ENCODE measurements around the gene PRKG1.

The PRKG1 gene

DNA sequence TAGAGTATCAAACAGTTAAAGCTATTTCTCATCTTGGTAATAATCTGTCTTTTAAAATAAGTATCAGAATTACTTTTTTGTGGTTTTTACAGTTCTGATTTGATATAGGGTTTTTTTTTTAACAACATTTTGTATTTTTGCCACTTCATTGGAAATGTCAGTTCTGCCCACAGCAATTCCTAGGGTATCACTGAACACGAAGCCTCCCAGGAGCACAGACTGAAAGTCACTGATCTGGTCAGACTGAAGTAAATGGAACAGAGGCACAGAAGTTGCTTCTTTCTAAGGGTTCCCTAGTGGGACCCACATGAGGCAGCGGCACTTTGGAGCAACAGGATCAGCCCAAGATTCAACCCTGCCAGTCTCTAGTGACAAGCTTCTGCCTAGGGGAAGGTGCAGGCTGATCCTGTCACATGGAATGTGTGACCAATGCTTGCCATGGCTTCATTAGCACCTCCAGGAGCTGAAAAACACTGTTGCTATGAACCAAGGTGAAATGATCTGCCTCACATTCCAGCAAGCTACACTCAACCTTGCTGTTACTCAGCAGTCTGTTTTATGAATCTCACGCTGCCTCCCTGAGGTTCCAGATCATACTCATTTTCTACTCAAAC is 898.6 kb downstream of the PRKG1 start:
- DNase-seq, result no peak

DNA sequence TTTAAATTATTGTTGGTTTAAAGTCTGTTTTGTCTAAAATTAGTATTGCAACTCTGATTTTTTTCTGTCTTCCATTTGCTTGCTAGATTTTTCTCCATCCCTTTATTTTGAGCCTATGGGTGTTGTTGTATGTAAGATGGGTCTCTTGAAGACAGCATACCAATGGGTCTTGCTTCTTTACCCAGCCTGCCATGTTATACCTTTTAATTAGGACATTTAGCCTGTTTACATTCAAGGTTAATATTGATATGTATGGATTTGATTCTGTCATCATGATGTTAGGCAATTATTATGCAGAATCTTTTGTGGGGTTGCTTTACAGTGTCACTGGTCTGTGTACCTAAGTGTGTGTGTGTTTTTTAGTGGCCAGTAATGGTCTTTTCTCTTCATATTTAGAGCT is 906.5 kb downstream of the PRKG1 start:
- DNase-seq, result no peak

DNA sequence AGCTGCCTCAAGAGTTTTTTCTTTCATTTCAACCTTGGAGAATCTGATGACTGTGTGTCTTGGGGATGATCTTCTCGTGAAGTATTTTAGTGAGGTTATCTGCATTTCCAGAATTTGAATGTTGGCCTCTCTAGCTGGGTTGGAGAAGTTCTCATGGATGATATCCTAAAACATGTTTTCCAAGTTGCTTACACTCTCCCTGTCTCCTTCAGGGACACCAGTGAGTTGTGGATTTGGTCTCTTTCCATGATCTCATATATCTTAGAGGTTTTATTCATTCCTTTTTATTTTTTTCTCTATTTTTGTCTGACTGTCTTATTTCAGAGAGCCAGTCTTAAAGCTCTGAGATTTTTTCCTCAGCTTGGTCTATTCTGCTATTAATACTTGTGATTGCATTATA is 907.4 kb downstream of the PRKG1 start:
- no peak for DNase-seq

DNA sequence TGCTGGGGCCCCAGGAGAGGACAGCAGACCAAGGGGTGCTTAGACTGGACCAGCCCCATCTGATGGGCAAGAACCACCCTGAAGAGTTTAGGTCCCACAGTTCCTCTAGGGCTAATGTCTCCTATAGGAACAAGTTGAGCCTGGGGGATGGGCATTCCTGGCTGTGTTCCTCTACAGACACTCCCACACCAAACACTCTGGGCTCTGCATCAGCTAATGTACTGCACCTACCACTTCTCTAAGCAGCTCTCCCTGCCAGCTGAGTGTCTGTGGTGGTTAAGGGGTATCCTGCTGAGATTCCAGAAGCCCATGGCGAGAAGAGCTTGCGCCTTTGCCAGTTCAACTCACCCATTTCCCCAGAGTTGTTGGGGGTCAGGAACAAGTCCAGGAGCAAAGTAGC is 909.2 kb downstream of the PRKG1 start:
- no peak for DNase-seq

DNA sequence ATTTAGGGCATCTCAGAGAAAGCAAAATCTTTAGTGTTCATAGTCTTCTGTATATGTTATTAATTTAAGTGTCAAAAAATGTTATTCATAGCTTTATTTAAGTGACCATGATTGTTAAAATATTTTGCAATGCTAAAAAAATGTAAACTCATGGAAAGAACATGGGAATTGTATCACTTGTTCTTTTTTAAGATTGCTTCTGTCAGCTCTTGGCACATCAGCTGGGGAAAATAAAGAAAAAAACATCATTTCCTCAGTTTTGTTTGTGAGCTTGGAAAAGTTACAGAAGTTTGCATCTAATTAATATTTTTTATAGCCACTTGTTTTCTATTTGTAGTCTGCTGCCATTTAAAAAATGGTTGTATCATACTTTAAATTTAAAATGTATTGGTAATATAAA is 911.0 kb downstream of the PRKG1 start:
- no peak for DNase-seq

DNA sequence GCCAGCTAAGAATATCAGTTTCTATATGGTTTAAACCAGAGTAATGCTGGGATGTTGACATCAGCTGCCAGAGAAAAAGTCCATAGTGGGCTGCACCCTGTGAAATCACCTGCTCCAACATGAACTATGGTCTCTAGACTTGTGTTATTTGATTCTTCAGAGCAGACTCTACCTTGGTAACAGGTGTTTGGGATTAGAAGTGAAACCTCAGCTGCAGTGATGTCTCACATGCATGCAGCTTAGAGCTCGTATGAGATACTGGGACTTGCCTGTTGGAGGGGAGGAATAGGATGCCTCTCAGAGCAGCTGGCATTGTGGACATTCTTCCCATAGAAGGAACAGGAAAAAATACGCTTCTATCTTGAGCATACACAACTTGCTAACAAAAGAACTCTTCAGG is 912.2 kb downstream of the PRKG1 start:
- DNase-seq, result no peak

DNA sequence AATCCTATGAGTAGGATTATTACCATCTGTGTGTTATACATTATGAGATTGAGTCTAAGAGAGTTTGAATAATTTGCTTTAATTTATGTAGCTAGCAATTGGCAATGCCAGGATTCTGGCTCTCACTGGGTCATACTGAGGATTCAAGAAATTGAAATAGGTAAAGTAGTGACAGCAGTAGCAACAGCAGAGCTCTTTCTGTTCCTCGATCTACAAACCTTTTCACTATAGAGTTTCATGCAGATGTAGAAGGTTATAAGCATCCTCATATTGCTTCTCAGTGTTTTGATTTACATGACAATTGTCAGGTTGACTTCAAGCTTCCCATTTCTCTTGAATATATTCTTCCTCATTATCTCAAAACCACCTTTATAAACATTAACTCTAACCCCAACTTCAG is 919.2 kb downstream of the PRKG1 start:
- no peak for DNase-seq

DNA sequence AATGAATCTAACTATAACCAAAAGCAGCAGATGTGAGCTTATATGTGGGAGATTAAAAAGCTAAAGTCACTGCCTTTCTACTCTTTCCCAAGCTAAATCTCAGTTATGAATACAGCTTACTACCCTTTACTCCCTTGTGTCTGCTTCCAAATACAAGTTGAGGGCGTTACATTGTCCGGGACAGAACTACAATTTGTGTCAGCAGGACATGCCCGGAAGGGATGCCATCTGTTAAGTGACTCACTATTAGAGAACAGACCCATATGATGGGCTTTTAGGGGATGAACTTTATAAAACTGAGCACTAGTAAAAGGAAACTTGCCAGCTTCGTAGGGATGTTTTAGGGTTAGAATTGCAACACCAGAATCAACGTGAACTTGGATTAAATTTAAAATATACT is 924.8 kb downstream of the PRKG1 start:
- no peak for DNase-seq

DNA sequence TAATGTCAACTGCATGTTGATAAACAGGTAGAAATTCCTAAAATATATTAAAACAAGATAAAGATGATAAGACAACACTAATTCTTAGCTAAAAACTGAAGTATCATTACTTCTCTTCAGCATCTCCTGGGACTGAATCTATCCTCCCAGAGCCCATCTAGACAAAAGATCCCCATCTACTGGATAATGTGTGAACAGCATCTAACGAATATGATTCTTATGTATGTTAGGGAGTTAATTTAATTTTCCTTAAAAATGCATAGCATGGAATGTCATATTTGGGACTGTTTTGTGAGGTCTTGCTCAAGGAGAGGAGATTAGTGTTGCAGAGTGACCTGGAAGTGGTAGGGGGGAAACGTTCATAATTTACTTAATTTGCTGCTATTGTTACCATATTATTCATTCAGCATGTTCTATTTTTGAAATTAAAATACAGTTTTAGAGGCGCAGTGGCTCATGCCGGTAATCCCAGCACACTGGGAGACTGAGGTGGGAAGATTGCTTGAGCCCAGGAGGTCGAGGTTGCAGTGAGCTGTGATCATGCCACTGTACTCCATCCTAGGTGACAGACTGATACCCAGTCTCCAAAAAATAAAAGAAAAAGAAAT is 930.2 kb downstream of the PRKG1 start:
- DNase-seq, result no peak

DNA sequence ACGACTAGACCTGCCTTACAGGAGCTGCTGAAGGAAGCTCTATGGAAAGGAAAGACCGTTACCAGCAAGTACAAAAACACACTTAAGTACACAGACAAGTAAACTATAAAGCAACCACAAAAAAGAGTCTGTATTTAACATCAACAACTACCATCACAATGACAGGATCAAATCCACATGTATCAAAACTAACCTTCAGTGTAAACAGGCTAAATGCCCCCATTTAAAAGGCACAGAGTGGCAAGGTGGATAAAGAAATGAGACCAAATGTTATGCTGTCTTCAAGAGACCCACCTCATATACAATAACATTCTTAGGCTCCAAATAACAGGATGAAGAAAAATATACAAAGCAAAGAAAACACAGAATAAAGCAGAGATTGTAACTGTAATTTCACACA is 932.8 kb downstream of the PRKG1 start:
- DNase-seq, result no peak

DNA sequence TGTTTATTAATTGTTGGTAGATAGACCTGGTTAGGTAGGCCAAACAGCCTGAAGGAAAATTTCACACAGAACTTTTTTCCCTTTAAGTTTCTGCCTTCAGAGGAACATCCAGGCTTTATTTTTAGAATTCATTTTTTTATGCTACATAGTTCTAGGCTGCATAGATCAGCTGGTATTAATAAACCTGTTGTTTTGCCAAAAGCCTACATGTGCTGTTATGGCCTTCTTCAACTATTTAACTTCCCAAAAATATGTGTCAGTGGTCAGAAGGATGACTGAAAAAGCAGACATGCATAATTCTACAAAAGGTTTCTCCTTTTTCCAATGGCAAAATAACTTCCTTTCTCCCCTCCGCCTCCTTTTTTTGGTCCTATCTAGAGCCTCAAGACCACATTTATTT is 936.8 kb downstream of the PRKG1 start:
- no peak for DNase-seq

DNA sequence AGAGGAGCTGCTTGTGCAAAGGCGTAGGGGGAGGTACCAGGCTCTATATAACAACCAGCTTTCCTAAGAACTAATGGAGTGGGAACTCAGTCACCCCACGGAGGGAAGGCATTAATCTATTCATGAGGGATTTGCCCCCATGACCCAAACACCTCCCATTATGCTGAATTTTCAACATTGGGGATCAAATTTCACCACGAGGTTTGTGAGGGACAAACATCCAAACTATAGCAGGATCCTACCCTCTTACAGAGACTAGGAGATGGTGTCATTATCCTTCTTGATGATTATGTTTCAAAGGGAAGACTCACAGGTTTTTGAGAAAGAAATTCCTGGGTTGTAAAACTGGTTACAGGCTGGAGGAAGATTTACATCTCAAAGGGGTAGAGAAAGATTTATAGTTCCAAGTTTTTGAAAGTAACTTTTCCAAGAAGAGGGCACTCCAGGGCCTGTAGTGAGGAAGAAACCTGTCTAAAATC is 944.8 kb downstream of the PRKG1 start:
- DNase-seq, result no peak

DNA sequence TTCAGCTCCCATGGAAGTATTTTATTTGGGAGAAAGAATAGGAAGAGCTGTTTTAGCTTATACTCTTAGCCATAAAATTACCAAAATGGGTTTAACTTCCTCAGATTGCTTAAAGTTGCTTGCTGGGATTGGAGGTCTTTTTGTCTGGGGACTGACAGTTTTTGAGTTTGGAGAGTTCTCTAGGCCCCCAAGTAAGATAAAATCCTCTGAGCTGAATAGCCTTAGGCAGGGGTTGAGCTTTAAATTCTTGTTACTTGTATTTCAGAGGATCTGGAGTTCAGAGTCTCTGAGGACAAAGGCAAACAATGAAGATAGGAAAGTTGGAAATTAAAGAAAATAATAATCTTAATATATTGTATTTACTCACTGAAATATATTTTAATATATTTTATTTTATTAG is 945.4 kb downstream of the PRKG1 start:
- DNase-seq, result no peak

DNA sequence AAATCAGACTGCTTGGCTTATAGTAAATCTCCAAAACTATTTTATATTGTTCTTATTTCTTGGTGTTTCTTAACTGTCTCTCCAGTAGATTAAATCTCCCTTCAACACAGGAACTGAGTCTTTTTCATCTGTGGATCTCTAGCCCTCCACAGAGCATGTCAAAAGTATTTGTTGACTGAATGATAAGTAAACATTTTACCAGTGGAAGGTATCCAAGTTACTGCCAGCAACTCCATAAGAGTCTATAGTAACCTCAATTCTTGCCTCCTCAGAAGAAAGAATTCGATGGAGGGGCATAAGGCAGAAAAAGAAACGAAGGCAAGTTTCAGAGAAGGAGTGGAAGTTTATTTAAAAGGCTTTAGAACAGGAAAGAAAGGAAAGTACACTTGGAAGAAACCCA is 945.9 kb downstream of the PRKG1 start:
- DNase-seq, result no peak

DNA sequence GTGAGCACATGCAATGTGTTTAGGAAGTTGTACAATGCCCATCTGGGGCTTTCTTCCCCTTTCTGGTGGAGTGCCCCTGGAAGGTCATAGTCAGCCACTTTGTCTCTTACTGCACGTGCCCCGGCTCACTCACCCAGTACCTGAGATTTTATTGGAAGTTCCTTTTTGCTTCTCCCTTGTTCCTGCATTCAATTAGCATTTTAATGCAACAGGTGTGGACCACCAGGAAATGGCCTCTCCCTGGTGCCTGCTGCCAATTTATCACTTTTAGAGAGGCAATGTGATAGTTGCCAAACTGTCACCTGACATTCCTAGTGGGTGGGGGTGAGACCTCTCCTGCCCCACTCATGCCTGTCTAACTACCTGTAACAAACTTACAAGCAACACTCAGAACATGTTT is 946.4 kb downstream of the PRKG1 start:
- no peak for DNase-seq

DNA sequence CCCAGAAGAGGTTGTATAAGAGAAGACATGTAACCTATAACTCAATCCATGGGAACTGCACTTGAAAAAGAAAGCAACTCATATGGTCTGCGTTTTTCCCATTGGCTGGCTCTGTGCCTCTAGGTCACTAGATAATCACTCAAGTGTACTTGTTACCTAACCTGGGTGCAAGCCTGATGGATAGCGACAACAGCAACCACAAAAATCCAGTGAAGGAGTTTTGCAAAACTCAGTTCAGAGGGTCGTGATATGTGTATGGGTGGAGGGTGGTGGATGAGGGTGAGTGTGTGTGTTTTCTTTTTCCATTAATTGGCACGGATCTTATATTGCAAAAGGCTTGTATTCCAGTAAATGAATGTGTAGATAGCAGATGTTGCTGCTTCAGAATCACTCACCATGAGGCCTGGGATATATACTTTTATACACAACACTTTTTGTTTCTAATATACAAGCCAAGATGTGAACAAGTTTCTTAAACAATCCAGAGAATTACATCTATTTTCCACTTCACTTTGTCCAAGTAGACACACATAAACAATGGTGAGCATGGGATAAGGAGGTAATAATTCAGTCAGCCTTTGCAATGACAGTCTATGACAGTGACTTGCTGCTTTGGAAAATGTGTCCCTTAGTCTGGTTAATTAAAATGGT is 952.9 kb downstream of the PRKG1 start:
- no peak for DNase-seq

DNA sequence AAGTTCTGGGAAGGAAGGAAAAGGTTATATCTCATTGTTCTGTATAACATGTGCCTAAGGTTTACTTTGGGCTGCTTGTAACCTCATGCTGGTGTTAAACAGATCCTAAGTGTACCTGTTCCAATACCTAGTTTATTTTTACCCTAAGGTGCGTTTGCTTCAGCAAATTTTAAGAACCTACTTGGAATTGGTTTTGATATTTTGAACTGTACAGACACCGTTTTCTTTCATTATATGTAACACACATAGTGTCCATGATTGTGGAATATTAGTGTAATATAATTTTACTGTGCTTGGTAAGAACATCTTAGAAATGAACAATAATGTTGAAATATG is 954.2 kb downstream of the PRKG1 start:
- no peak for DNase-seq

DNA sequence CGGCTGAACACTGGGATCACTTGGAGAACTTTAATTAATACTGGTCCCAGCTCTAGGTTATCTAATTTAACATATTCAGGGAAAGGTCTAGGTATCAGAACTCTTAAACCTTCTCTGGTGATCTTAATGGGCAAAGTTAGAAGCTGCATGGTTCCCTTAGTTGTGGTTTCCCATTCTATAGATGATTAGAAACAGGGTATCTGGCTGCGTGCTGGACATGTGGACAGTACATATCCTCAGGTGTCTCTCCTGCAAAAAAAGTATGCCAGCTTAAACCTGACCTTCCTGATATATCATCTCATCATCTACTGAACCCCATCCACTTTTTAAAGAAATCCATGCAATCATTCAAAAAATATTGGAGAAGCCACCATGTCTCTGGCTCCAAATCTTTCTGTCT is 955.3 kb downstream of the PRKG1 start:
- no peak for DNase-seq

DNA sequence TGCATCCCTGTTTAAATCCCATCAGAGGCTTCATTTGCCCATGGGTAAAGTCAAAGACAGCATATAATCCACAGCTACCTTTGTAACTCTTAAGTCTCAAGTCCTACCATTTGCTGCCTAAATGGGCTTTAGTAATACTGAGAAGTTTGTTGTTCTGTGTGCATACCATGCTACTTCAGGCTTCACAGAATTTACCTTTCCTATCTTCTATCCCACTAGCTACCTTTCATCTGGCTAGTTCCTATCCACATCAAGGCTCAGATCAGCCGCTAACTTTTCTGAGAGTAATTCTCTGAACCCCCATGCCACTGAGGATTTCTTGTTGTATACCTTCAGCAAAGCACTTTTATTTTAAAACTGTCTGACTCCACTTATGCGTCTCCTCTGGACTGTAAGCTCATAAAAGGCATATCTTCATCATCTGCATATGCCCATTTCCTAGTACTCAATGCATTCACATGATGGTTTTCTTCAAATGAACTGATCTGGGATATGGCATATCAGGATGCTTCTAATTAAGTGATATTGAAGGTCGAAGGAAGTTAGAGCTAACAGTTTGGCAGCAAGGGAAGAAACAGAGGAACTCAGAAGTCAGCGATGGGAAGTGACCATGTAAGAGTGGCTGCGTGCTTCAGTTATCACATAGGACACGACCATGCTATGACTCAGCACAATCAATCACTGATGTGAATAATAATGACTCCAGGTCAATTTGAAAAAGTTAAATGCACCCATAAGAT is 955.9 kb downstream of the PRKG1 start:
- no peak for DNase-seq

DNA sequence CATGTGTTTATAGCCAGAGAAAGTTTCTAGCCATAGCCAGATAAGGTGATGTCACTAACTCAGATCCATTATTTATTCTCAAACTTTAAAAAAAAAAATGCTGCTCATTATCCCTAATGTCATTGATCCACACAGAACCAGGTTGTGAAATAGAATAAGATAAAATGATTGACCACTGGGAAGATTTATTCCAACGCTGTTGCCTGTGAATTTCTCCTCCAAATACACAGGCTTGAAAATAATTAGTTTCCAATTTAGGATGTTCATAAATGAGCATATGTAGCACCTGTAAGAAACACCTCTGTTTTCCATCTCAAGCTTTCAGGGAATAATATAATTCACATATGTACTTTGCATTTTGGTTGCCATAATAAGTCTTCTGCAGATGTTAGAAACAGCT is 956.7 kb downstream of the PRKG1 start:
- DNase-seq, result no peak

DNA sequence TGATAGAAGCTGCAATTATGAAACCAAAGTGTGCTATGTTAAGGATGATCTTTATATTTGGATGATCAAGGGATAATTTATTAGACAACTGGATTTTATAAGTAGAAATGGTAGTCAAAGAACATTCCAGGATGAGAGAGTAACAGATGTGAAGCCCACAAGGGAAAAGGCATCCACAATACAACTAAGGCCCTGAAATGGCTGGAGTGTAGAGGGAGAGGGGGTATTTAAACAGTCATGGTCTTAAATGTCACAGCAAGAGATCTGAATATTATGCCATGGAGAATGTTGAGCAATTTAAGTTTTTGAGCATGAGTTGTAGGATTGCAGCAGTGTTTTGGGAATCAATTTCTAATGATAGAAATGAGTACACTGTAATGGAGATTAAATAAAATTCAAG is 957.5 kb downstream of the PRKG1 start:
- no peak for DNase-seq

DNA sequence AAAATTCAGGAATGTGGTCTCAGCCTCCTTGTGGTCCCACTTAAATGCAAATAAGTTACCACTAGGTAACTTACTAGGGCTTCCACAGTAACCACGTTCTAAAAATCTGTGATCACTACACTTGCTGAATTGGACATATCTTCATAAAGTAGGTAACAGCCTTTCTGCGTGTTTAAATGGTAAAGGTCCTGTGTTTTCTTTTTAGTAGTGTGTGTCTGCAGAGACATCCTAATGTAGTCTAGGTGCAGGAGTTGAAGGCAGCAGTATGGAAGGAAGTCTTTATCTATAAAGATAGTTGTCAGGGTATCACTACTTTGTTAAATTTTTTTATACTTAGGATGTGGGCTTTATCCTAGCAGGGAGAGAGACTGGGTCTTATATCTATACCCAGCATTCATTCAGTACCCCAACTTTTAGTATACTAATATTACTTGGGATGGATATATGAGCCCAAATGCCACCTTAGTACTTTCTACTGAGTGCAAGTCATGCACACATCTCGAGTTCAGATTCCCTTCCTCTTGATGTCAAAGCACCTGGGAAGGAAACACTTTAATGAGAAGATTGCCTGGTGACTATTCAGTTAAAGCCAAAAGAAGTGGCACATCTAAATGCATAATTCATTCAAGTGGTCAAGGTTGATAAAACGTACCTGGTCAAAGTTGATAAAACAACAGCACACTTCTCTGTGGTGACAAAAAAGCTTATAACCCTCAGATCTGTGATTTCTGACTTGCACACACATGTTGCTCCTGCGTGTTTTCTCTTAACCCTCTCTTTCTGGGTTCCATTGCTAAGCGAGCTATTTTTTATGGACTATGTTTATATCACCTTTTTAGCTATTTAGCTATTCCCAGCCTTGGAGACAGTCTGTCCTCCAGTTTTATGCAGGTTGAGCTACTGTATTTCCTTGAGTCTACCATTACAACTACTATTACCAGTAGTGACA is 958.7 kb downstream of the PRKG1 start:
- DNase-seq, result no peak
